Suppressor macrophage treated with lipopolysaccharide for 1 hour (primary cell): ENCODE measurements around the gene IL16.
A peak's percentile ranks its signal among the peaks of the same experiment; 100 is the strongest.

ENCODE experiments used
- DNase-seq, 3 donors: peaks; one replicate each; pipeline ENCODE4 v3.0.0-alpha.2; 2020 to 2022

Gene IL16

GRCh38 chr15:81277851-81278250 lies 81.2 kb downstream of the IL16 start:
- no peak for DNase-seq

DNA sequence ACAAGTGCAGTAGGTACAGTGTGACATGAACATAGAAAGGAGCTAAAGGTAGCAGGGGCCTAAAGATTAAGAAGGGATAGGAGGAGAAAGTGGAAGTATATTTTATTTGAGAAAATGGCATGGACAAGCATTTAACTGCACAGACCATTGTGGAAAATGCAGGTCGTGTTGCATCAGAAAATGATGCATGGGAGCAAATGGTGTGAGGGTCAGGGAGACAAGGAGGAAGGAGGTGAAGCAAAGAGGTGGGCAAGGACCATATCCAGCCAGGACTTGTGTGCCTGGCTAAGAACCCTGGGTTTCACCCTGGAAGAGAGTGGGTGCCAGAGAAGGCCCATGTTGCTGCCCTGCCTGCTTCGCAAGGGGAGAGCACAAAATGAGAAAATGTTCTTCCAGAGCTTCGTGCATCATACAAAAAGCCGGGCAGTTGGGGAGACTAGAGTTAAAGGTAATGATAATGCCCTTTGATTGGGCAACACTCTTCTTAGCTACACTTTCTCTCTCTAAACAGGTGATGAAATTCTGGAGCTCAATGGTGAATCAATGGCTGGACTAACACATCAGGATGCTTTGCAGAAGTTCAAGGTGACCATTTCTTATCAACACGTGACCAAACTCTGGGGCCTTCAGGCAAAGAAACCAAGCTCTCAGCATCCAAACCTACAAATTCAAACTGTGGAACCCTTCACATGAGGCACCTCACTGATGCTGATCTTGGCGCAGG lies 81.8 kb downstream of the IL16 start:
- DNase-seq, result no peak

DNA sequence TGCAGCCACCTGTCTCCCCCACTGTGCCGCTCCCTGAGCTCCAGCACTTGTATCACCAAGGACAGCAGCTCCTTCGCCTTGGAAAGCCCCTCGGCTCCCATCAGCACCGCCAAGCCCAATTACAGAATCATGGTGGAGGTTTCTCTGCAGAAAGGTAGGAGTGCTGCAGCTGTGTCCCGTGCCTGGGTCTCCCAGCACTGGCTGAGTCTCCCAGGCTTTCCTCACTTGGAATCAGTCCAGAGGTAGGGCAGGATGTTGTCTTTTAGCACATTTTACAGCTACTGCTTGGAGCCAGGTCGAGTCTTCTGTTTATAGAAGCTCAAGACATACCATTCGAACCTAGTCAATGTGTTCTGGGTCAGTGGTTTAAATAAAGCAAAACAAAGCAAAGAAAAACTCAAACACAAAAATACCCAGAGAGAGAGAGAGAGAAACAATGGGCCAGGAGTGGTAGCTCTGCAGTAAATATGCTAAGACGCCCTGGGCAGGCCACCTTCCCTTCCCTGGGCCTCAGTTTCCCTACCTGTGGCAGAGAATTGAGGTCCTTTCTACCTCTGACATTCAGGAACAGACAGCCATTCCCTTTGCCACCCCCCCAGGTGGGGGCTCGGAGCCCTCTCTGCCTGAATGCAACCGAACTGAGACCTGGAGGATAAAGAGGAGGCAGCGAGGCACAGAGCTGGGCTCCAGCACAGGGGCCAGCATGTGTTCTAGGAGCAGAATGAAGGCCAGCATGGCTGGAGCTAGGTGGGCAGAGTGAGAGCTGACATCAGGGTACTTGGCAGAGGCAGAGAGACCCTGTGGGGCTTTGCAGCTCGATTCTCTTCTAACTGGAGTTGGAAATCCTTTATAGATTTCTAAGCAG lies 83.2 kb downstream of the IL16 start:
- no peak for DNase-seq

- DNase-seq, result no peak
Observed at GRCh38 chr15:81280696-81281455, 84.2 kb downstream of the IL16 start.

DNA sequence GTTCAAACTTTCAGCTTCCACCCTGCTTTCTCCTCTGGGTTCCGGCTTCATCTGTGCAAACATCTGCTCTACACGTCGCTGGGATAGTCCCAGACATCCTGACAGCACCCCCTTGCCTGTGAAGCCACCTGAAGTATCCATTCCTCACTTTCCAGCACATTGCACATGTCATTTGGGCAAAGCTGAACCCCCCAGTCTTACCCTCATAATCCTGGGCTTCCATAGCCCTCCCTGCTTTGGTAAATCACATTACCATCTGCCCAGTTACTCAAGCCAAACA lies 84.7 kb downstream of the IL16 start:
- no peak for DNase-seq

- DNase-seq, result peak; percentile 47 to 68 (median 66)
Observed at GRCh38 chr15:81281766-81282605, 85.3 kb downstream of the IL16 start.

DNA sequence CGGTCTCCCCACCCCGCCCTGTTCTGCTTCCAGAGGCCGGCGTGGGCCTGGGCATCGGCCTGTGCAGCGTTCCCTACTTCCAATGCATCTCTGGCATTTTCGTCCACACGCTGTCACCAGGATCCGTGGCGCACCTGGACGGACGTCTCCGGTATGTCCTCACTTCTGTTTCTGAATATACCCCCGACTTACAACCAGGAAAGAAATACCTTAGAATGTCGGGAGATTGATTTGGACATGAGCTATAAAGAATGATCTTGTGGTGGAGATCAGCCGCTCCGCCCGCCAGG lies 85.9 kb downstream of the IL16 start:
- DNase-seq, result no peak

DNA sequence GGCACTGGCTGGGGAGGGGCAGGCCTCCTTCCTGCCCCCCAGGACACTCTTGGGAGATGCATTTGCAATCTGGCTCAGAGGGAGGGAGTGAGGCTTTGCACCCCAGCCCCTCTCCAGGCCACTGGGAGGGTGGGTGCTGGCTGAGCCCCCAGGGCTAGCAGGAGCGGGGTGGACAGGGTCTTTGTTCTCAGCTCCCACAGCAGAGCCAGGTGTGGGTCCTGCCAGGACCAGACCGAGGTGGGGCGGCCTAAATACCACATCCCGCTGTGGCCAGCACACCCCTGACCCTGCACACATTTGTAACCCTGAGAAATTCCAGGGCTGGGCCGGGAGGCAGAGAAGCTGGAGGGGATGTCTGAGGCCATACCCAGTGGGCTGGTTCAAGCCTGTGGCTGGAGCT lies 86.2 kb downstream of the IL16 start:
- DNase-seq, result no peak

DNA sequence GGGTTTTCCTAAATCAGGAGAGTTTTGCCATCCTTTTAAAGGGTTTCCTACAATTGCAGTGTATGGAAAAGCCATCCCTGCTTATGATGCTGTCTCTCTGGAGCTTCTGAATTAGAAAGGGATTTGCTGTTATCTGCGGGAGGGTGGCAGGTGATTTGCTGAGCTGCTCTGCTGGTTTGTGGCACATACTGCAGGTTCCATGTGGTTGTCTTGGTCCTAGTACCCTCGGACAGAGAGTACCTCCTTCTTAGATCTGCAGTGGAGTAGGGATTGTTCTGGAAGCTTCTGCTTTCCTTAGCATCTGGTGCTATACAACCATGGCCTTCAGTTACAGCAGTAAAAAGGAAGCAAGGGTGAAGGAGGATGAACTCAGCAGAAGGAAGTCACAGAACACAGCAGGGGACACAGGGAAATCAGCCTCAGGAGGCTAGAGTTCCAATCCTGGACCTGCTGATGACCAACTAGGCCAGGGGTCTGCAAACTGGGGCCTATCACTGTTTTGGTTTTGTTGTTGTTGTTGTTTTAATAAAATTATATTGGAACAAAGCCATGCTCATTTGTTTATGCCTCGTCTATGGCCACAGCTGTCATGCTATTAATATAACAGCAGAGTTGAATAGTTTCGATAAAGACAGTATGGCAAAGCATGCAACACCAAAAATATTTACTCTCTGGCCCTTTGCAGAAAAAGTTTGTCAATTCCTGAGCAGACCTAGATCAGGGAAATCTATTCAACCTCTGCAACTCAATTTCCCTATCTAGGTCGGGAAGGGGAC lies 87.8 kb downstream of the IL16 start:
- DNase-seq, result peak in 2 of 3 donors; percentile 39

DNA sequence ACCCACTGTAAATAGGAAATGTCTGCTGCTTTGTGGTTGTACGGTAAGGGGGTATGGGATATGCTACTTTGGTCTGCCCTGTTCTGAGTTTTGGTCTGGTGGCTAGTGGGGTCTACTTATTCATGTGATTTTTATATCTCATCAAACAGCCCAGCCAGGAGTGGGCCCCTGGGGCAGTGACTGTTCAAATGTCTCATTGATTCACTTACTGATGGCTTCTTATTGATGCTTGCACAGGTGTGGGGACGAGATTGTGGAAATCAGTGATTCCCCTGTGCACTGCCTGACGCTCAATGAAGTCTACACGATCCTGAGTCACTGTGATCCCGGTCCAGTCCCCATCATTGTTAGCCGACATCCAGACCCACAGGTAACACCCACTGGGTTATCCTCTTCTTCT lies 88.8 kb downstream of the IL16 start:
- no peak for DNase-seq

DNA sequence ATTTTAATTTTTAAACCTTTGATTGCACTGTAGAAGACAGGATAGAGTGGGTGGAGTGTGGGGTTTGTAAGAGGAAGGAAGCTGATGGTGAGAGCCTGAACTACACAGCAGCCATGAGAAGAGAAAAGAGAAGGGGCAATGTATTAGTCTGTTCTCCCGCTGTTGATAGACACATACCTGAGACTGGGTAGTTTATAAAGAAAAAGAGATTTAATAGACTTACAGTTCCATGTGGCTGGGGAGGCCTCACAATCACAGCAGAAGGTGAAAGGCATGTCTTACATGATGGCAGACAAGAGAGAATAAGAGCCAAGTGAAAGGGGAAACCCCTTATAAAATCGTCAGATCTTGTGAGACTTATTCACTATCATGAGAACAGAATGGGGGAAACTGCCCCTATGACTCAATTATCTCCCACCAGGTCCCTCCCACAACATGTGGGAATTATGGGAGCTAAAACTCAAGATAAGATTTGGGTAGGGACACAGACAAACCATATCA lies 90.0 kb downstream of the IL16 start:
- peak; percentile 76 to 83 (median 77) for DNase-seq

GRCh38 chr15:81288040-81288439 lies 91.4 kb downstream of the IL16 start:
- DNase-seq, result no peak

GRCh38 chr15:81288616-81289015 lies 91.9 kb downstream of the IL16 start:
- no peak for DNase-seq

DNA sequence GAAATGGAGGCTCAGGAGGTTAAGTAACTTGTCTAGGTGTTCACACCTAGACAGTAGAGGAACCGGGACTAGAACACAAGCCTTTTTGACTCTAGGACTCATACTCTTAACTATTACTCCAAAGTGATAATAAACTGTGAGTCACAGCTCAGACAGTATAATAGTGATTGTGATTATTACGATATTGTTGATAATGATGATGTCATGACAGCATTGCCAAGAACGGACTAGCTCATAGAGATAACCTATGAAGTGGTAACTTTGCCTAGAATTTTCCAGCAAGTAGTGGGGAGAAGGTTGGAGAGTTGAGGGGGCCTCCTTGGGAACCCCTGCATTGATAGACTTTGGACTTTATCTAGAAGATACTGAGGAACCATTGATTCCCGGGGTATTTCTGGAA lies 93.2 kb downstream of the IL16 start:
- no peak for DNase-seq

DNA sequence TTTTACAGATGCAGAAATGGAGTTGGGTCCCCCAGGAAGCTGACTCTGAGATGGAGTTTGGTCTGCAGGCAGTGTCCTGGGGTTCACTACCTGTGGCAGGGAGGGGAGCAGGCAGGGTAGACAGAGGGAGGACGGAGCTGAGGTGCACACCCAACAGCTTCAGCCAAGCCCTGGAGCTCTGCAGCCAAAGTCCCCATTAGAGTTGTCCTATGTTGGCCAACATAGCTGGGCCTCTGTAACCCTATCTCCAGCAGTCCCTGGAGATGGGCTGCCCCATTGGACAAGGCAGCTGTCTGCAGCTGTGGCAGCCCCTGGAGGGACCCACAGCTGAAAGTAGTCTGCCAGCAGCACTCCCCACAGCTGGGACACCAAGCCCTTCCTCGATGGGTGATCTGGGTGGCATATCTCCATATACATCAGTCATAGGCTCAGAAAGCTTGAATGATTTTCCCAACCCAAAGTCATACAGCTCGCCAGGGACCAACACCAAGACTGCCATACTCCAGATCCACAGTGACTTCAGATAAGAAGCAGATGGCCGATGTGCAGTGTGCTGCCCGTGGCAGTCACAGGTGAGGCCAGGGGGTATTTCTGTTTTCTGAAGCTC lies 95.3 kb downstream of the IL16 start:
- no peak for DNase-seq

DNA sequence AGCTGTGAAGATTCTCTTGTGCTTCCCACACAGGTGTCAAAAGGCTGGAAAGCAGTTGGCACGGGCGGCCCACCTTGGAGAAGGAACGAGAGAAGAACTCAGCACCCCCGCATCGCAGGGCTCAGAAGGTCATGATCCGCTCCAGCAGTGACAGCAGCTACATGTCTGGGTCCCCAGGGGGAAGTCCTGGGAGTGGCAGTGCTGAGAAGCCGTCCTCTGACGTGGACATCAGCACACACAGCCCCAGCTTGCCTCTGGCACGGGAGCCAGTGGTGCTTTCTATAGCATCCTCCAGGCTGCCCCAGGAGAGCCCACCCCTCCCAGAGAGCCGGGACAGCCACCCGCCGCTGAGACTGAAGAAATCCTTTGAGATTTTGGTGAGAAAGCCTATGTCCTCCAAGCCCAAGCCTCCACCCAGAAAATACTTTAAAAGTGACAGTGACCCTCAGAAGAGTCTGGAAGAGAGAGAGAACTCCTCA lies 95.9 kb downstream of the IL16 start:
- peak in 2 of 3 donors; percentile 37 to 56 for DNase-seq

DNA sequence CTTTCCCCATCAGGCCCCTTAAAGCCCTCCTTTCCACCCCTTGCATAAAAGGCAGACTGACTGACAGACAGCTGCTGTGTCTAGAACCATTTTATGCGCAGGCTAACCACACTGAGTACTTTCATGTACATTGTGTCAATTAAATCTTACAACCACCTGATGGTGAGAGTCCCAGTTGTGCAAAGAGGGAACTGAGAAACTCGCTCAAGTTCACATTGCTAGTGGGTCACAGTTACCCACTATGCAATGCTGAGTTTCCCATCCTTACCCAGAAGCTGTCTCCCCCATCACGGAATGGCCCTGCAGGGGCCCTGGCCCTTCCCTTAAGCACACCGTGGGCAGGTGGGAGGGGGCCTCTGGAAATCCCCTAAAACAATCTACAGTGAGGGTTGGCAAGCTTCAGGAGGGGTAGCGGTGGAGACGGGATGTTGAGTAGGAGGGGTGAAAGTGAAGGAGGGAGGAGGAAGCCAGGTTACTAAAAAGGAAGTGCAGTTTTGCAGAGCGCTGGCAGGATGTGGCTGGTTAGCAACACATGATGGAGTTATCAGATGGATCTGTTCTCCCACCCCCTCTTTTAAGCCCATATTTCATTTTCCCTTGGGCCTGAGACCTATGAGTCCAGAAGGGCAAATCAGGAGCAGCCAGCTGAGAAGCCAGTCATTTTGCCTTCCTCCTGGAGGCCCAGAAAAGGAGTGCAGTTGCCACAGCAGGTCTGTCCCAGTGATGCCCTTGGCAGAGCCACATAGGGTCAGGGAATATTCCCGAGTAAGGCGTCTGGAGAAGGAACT lies 97.2 kb downstream of the IL16 start:
- peak; percentile 54 to 66 (median 57) for DNase-seq

DNA sequence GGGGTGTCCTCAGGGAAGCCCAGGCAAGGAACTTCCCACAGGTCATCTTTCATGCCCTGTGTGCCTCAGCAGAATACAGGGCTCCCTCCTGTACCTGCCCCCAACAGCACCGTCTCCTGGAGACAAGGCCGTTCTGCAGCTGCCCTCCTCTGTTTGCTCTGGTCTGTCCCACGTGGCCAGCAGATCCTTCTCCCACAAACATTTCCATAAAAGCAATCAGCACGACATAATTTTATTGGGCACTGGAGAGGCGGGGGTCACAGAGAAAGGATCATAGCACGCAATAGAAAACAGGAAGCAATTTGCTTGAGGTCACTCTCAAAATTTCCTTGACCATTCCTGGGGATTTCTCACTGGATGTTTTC lies 97.8 kb downstream of the IL16 start:
- peak; percentile 59 to 75 (median 62) for DNase-seq

DNA sequence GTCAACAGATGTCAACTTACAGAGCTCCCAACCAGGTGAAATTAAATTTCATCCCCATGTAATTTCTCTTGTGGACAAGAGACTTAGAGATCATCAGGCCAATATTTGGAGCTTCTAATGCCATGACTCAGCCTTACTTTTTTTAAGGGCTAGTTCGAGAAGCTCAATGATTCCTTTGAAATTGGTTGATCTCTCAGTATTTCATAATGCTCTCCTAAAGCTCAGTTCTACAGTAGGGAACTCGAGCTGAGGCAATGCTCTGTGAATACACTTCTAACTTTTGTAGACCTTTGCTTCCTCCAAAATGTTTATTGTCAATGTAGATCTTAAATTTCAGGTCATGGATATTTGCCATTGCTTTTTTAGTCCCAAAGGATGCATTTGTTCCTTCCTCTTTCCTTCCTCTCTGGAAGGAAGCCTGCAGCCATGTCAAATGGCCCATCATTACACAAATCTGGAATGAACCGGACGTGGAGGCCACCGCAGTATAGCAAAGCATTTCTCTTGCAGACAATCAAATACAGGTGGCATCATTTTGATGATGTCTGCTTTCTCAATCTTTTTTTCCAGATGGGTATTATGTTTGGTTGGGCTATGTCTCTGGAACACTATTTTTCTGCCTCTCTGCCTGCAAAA lies 98.9 kb downstream of the IL16 start:
- DNase-seq, result peak; percentile 32 to 47 (median 33)

- DNase-seq, result no peak
Observed at GRCh38 chr15:81296186-81296585, 99.5 kb downstream of the IL16 start.
